GM23338 (cell line): Measurements from ENCODE around the gene RABL6. TPM values are rescaled to one million over a fixed set of nuclear protein-coding genes. Genes with fewer than 3 reads are reported as not detected.
A peak's percentile ranks its signal among the peaks of the same experiment; 100 is the strongest.

Experiments used
- ATAC-seq: fragments of 200-7000 bp; cut with Tn5 transposase; 3 replicates; pipeline ENCODE4 v1.9.1; 2020
- DNase-seq: peaks from one replicate; pipeline ENCODE4 v3.0.0-alpha.2; 2015; ENCODE audit warnings: low spot score
- H2AFZ ChIP-seq: fragments of 200-600 bp; sonication (generic); 2 replicates; pipeline ENCODE4 v1.8.0; 2016; ENCODE audit warnings: antibody characterized with exemption, mild to moderate bottlenecking, moderate library complexity
- H3F3A ChIP-seq: fragments of 200-600 bp; sonication (generic); replicated peaks from 2 replicates; pipeline ENCODE4 v1.8.0; 2017; ENCODE audit warnings: antibody characterized with exemption, mixed run types, low read depth
- H3K27ac ChIP-seq: fragments of 200-600 bp; sonication (generic); 2 replicates; pipeline ENCODE4 v1.6.1; 2016; ENCODE audit warnings: low read depth
- H3K27me3 ChIP-seq: fragments of 200-600 bp; sonication (generic); 2 replicates; pipeline ENCODE4 v1.8.0; 2016; ENCODE audit warnings: mild to moderate bottlenecking, mixed run types, moderate library complexity; ENCODE audit not compliant: insufficient read depth
- H3K36me3 ChIP-seq: fragments of 200-600 bp; sonication (generic); 2 replicates; pipeline ENCODE4 v1.8.0; 2016; ENCODE audit warnings: mild to moderate bottlenecking; ENCODE audit not compliant: insufficient read depth
- H3K4me1 ChIP-seq: fragments of 200-600 bp; sonication (generic); 2 replicates; pipeline ENCODE4 v1.8.0; 2016; ENCODE audit warnings: mild to moderate bottlenecking, moderate library complexity; ENCODE audit not compliant: insufficient read depth
- H3K4me2 ChIP-seq: fragments of 200-600 bp; sonication (generic); 2 replicates; pipeline ENCODE4 v1.7.1; 2017; ENCODE audit warnings: mixed run types
- H3K4me3 ChIP-seq: fragments of 200-600 bp; sonication (generic); 2 replicates; pipeline ENCODE4 v1.6.1; 2016; ENCODE audit warnings: mixed run types
- H3K79me2 ChIP-seq: fragments of 200-600 bp; sonication (generic); replicated peaks from 2 replicates; pipeline ENCODE4 v1.8.0; 2017; ENCODE audit warnings: mild to moderate bottlenecking; ENCODE audit not compliant: insufficient read depth
- H3K9me2 ChIP-seq: fragments of 200-600 bp; sonication (generic); 2 replicates; pipeline ENCODE4 v1.8.0; 2017; ENCODE audit not compliant: insufficient read depth
- H4K20me1 ChIP-seq: fragments of 200-600 bp; sonication (generic); replicated peaks from 2 replicates; pipeline ENCODE4 v1.8.0; 2017; ENCODE audit warnings: mild to moderate bottlenecking; ENCODE audit not compliant: insufficient read depth
- H3K27ac Mint-ChIP-seq: 2 replicates; pipeline ENCODE4 v1.8.0; 2020; ENCODE audit warnings: inconsistent platforms, mild to moderate bottlenecking, moderate library complexity, mixed read lengths
- H3K27me3 Mint-ChIP-seq: 3 replicates; pipeline ENCODE4 v1.8.0; 2022; ENCODE audit warnings: low read depth, mild to moderate bottlenecking, moderate library complexity, mixed read lengths, inconsistent platforms; ENCODE audit not compliant: insufficient read depth, poor library complexity
- H3K36me3 Mint-ChIP-seq: 3 replicates; pipeline ENCODE4 v1.8.0; 2021; ENCODE audit warnings: low read depth, mild to moderate bottlenecking, inconsistent platforms, moderate library complexity, mixed read lengths
- H3K4me1 Mint-ChIP-seq: 3 replicates; pipeline ENCODE4 v1.8.0; 2020; ENCODE audit warnings: mild to moderate bottlenecking, inconsistent platforms, mixed read lengths
- H3K4me3 Mint-ChIP-seq: 3 replicates; pipeline ENCODE4 v1.8.0; 2021; ENCODE audit warnings: moderate library complexity, mild to moderate bottlenecking, inconsistent platforms, mixed read lengths
- H3K9me3 Mint-ChIP-seq: 3 replicates; pipeline ENCODE4 v1.8.0; 2020; ENCODE audit warnings: moderate library complexity, mild to moderate bottlenecking, inconsistent platforms, mixed read lengths
- CREB1 ChIP-seq: fragments of 250-450 bp; sonication (Bioruptor Pico); IDR thresholded peaks from 2 replicates; pipeline ENCODE4 v1.5.0; 2020; ENCODE audit warnings: low read depth, mild to moderate bottlenecking, moderate library complexity
- CTCF ChIP-seq, 2 experiments: fragments of 200-600 bp in 1 of 2; sonication (generic) in 1 of 2; conservative IDR thresholded peaks; 2 replicates each; pipeline versions ENCODE4 v1.5.1 to v1.6.1; 2016 to 2017; ENCODE audit warnings: antibody characterized with exemption in 2 of 2, low read depth in 2 of 2, mild to moderate bottlenecking in 2 of 2, moderate library complexity in 1 of 2
- ETS1 ChIP-seq: IDR thresholded peaks from 2 replicates; pipeline ENCODE4 v1.6.1; 2016; ENCODE audit warnings: antibody characterized with exemption
- EZH2 ChIP-seq: fragments of 200-600 bp; sonication (generic); IDR thresholded peaks from one replicate; pipeline ENCODE4 v1.8.0; 2017; ENCODE audit warnings: antibody characterized with exemption, mild to moderate bottlenecking, low read depth; ENCODE audit not compliant: unreplicated experiment
- EZH2phosphoT487 ChIP-seq: fragments of 200-600 bp; sonication (generic); IDR thresholded peaks from one replicate; pipeline ENCODE4 v1.8.1; 2018; ENCODE audit warnings: antibody characterized with exemption; ENCODE audit not compliant: unreplicated experiment
- JUNB ChIP-seq: IDR thresholded peaks from one replicate; pipeline ENCODE4 v1.6.1; 2016; ENCODE audit warnings: antibody characterized with exemption; ENCODE audit not compliant: unreplicated experiment
- NANOG ChIP-seq: IDR thresholded peaks from 2 replicates; pipeline ENCODE4 v1.6.1; 2016; ENCODE audit warnings: antibody characterized with exemption, borderline replicate concordance
- REST ChIP-seq: IDR thresholded peaks from one replicate; pipeline ENCODE4 v1.6.1; 2018; ENCODE audit warnings: antibody characterized with exemption; ENCODE audit not compliant: unreplicated experiment
- STAT1 ChIP-seq: IDR thresholded peaks from one replicate; pipeline ENCODE4 v1.6.1; 2016; ENCODE audit warnings: antibody characterized with exemption; ENCODE audit not compliant: unreplicated experiment
- ZNF331 ChIP-seq: fragments of 250-450 bp; sonication (Bioruptor Pico); IDR thresholded peaks from 2 replicates; pipeline ENCODE4 v1.5.0; 2020; ENCODE audit warnings: low read depth, mild to moderate bottlenecking, moderate library complexity
- polyA plus RNA-seq: library from polyadenylated mRNA; unstranded; fragments of >200 nt; fragmentation: Nextera tagmentation; extraction: Ambion mirVana; gene quantifications from 2 replicates; pipeline ENCODE4 v1.2.1, GENCODE V29; 2016
- total RNA-seq: library from RNA; depleted of rRNA; stranded (reverse); fragments of >200 nt; shearing (Covaris generic); gene quantifications from 2 replicates; pipeline ENCODE4 v1.2.3, GENCODE V29; 2014

The RABL6 gene
- total and polyA plus RNA-seq, 2 experiments from 2014 or later, result 59.1 to 127 TPM

GRCh38 chr9:136808075-136808805 lies 492 bp downstream of the RABL6 start:
- Histone ChIP-seq H3K4me3 (peak overlapping the region; percentile 97), H3K79me2 (peaks cover 49% of the 10 kb centered on the region), H3K9me2 (no peaks in the 10 kb centered on the region), H3K36me3 (peaks cover 4% of the 10 kb centered on the region; the same call in 1 of the 2 replicates), H3K27me3 (no peaks in the 10 kb centered on the region), H3K4me1 (peaks cover 11% of the 10 kb centered on the region; the same call in 1 of the 2 replicates), H2AFZ (no peak overlapping the region), H4K20me1 (peaks cover 38% of the 10 kb centered on the region), H3F3A (0 out of 2 replicates have a peak, but pooled peaks cover 3% of the 10 kb centered on the region), H3K4me2 (peak overlapping the region; percentile 94), H3K27ac (no peak overlapping the region)
- peaks cover 23% of the 10 kb centered on the region for H3K4me1 Mint-ChIP-seq
- DNase-seq (no peak), ATAC-seq (peak; percentile 11)
- H3K27ac Mint-ChIP-seq, result peak overlapping the region; percentile 30; the same call in 1 of the 2 replicates
- H3K27me3 Mint-ChIP-seq, result peaks cover 22% of the 10 kb centered on the region
- no peak for TF ChIP-seq CTCF (conservative IDR thresholded peaks at IDR 0.05; ENCODE audit: low read depth in 2 of 2)
- no peak for TF ChIP-seq NANOG
- no peak for TF ChIP-seq CREB1 (CRISPR knock-in tag)
- TF ChIP-seq EZH2phosphoT487, result no peak
- no peak for TF ChIP-seq EZH2
- no peak for TF ChIP-seq REST
- TF ChIP-seq STAT1, result no peak
- TF ChIP-seq JUNB, result no peak
- no peaks in the 10 kb centered on the region; the same call in 2 of the 3 replicates for H3K9me3 Mint-ChIP-seq
- H3K36me3 Mint-ChIP-seq, result peaks cover 37% of the 10 kb centered on the region
- peak overlapping the region; percentile 80 for H3K4me3 Mint-ChIP-seq

GRCh38 chr9:136808806-136809158 lies 1.0 kb downstream of the RABL6 start:
- Histone ChIP-seq H3K79me2 (peaks cover 54% of the 10 kb centered on the region), H3K4me1 (peaks cover 11% of the 10 kb centered on the region; the same call in 1 of the 2 replicates), H3K27ac (no peak overlapping the region), H4K20me1 (peaks cover 38% of the 10 kb centered on the region), H2AFZ (no peak overlapping the region), H3K4me2 (peak overlapping the region; percentile 94), H3F3A (0 out of 2 replicates have a peak, but pooled peaks cover 3% of the 10 kb centered on the region), H3K36me3 (peaks cover 5% of the 10 kb centered on the region; the same call in 1 of the 2 replicates), H3K9me2 (no peaks in the 10 kb centered on the region), H3K4me3 (peak overlapping the region; percentile 97), H3K27me3 (no peaks in the 10 kb centered on the region)
- Mint-ChIP-seq H3K4me3 (peak overlapping the region; percentile 80), H3K27ac (peak overlapping the region; percentile 30; the same call in 1 of the 2 replicates), H3K9me3 (no peaks in the 10 kb centered on the region; the same call in 2 of the 3 replicates), H3K27me3 (peaks cover 19% of the 10 kb centered on the region), H3K4me1 (peaks cover 23% of the 10 kb centered on the region), H3K36me3 (peaks cover 42% of the 10 kb centered on the region)
- TF ChIP-seq JUNB, result no peak
- no peak for TF ChIP-seq NANOG
- no peak for TF ChIP-seq CREB1 (CRISPR knock-in tag)
- TF ChIP-seq EZH2phosphoT487, result no peak
- no peak for TF ChIP-seq ETS1
- TF ChIP-seq ZNF331 (CRISPR knock-in tag), result no peak
- TF ChIP-seq CTCF (conservative IDR thresholded peaks at IDR 0.05; ENCODE audit: low read depth in 2 of 2), result no peak
- ATAC-seq (no peak), DNase-seq (peak; percentile 43)
